NB4 (cell line): ENCODE results near the gene CLDN22.

ENCODE experiments used
- DNase-seq: peaks from one replicate; pipeline ENCODE4 v3.0.0; 2010; ENCODE audit warnings: low read depth
- H3K4me3 ChIP-seq: one replicate; pipeline ENCODE4 v1.5.1; 2011; ENCODE audit warnings: mild to moderate bottlenecking, low read depth, low read length, moderate library complexity
- MAX ChIP-seq: IDR thresholded peaks from 2 replicates; pipeline ENCODE4 v1.6.1; 2011; ENCODE audit warnings: low read depth, low read length
- MYC ChIP-seq: IDR thresholded peaks from 2 replicates; pipeline ENCODE4 v1.6.1; 2011; ENCODE audit warnings: low read depth, low read length
- POLR2A ChIP-seq: IDR thresholded peaks from 2 replicates; pipeline ENCODE4 v1.6.1; 2011; ENCODE audit warnings: mild to moderate bottlenecking; ENCODE audit not compliant: insufficient read length; ENCODE audit errors: extremely low read depth
- TF ChIP-seq, protein P1 (sequence below): IDR thresholded peaks from one replicate; pipeline ENCODE4 v1.5.1; 2012; ENCODE audit warnings: low read depth, low read length

Gene CLDN22

GRCh38 chr4:183286590-183287308 lies 33.3 kb downstream of the CLDN22 start:
- H3K4me3 ChIP-seq = no peak overlapping the region
- DNase-seq = no peak
- TF ChIP-seq, protein P1, sequence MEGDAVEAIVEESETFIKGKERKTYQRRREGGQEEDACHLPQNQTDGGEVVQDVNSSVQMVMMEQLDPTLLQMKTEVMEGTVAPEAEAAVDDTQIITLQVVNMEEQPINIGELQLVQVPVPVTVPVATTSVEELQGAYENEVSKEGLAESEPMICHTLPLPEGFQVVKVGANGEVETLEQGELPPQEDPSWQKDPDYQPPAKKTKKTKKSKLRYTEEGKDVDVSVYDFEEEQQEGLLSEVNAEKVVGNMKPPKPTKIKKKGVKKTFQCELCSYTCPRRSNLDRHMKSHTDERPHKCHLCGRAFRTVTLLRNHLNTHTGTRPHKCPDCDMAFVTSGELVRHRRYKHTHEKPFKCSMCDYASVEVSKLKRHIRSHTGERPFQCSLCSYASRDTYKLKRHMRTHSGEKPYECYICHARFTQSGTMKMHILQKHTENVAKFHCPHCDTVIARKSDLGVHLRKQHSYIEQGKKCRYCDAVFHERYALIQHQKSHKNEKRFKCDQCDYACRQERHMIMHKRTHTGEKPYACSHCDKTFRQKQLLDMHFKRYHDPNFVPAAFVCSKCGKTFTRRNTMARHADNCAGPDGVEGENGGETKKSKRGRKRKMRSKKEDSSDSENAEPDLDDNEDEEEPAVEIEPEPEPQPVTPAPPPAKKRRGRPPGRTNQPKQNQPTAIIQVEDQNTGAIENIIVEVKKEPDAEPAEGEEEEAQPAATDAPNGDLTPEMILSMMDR = no peak
- TF ChIP-seq POLR2A = no peak
- TF ChIP-seq MYC = no peak
- TF ChIP-seq MAX = no peak

DNA sequence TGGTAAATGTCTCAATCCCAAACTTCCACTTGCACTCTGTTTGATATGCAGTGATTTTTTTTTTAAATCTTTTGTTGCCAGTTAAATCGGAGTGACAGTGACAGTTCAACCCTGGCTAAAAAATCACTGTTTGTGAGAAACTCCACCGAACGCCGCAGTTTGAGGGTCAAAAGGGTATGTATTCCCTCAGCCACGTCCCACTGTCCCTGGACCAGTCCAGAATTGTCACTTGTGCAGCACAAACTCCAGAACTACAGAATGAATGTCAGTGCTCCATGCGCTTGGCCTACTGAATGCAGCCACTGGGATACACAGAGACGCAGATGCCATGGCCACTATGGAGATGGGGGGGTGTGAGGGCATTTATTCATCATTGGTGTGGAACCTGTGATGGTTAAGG lies 34.2 kb downstream of the CLDN22 start:
- DNase-seq = no peak
- H3K4me3 ChIP-seq = no peak overlapping the region
- TF ChIP-seq, protein P1 = no peak
- TF ChIP-seq POLR2A (no peak), MAX (no peak), MYC (no peak)

DNA sequence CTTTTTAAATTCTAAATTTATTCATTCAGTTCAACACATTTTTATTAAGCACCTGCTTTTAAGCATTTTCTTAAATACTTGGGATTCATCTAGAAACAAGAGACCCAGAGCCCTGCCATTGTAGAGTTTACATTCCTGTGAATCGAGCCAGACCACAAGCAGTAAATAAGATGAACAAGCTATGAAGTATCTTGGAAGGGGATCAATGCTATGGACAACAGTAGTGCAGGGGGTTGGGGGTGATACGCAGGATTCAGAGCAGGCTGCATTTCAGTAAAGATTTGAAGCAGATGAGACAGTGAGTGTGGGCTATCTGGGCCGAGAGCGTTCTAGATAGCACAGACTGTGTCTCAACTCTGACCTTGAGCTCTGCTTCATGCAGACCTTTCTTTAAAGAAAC lies 35.1 kb downstream of the CLDN22 start:
- no peak for DNase-seq
- TF ChIP-seq MAX (no peak), POLR2A (no peak), MYC (no peak)
- TF ChIP-seq, protein P1 = no peak
- no peak overlapping the region for H3K4me3 ChIP-seq

DNA sequence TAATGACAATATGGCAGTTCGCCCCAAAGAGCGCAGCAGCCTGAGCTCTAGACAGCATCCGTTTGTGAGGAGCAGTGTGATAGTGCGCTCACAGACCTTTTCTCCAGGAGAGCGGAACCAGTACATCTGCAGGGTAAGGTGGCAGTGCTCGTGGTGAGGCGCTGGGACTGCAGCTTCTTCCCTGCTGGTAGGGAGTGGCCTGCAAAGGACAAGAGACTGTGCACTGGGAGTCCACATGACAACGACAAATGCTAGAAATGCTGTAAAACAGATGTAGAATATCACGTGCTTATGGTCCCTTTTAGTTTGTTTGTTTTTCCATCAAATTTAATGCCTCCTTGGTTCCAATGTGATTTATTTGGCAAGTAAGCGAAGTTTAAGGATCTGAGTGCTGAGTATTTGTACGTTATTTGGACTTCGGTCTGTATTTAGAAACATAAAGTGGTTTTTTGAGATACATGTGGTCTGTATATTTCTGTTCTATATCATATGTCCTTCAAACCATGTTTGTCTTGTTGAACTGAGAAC lies 35.8 kb downstream of the CLDN22 start:
- TF ChIP-seq MAX = no peak
- TF ChIP-seq, protein P1 = no peak
- TF ChIP-seq MYC = no peak
- TF ChIP-seq POLR2A = no peak
- no peak for DNase-seq
- H3K4me3 ChIP-seq = no peak overlapping the region

GRCh38 chr4:183276106-183276505 lies 44.0 kb downstream of the CLDN22 start:
- H3K4me3 ChIP-seq = no peak overlapping the region
- DNase-seq = no peak
- TF ChIP-seq POLR2A = no peak
- no peak for TF ChIP-seq MYC
- TF ChIP-seq, protein P1 = no peak
- no peak for TF ChIP-seq MAX
